Measurements from ENCODE around the gene DAZAP1.

Gene DAZAP1

DNA sequence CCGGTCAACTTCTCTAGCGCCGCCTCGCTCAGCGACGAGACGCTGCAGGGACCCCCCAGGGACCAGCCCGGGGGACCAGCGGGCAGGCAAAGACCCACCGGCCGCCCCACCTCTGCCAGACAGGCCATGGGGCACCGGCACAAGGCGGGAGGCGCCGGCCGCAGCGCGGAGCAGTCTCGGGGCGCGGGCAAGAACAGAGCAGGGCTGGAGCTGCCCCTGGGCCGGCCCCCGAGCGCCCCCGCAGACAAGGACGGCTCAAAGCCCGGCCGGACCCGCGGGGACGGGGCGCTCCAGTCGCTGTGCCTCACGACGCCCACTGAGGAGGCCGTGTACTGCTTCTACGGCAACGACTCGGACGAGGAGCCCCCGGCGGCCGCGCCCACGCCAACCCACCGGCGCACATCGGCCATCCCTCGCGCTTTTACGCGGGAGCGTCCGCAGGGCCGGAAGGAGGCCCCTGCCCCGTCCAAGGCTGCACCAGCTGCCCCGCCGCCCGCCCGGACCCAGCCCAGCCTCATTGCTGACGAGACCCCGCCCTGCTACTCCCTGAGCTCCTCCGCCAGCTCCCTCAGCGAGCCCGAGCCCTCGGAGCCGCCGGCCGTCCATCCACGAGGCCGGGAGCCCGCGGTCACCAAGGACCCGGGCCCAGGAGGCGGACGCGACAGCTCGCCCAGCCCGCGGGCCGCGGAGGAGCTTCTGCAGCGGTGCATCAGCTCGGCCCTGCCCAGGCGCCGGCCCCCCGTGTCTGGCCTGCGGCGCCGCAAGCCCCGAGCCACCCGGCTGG is 60.3 kb downstream of the DAZAP1 start:
- DNase-seq (ENCODE audit: low read depth), result no peak
- no peak overlapping the region for H3K4me3 ChIP-seq (ENCODE audit: control insufficient read depth, low read depth, low read length)
- TF ChIP-seq, protein P1, sequence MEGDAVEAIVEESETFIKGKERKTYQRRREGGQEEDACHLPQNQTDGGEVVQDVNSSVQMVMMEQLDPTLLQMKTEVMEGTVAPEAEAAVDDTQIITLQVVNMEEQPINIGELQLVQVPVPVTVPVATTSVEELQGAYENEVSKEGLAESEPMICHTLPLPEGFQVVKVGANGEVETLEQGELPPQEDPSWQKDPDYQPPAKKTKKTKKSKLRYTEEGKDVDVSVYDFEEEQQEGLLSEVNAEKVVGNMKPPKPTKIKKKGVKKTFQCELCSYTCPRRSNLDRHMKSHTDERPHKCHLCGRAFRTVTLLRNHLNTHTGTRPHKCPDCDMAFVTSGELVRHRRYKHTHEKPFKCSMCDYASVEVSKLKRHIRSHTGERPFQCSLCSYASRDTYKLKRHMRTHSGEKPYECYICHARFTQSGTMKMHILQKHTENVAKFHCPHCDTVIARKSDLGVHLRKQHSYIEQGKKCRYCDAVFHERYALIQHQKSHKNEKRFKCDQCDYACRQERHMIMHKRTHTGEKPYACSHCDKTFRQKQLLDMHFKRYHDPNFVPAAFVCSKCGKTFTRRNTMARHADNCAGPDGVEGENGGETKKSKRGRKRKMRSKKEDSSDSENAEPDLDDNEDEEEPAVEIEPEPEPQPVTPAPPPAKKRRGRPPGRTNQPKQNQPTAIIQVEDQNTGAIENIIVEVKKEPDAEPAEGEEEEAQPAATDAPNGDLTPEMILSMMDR (IDR thresholded peaks at IDR 0.05; ENCODE audit: control insufficient read depth, insufficient read depth, low read depth, low read length, missing control alignments), result no peak

DNA sequence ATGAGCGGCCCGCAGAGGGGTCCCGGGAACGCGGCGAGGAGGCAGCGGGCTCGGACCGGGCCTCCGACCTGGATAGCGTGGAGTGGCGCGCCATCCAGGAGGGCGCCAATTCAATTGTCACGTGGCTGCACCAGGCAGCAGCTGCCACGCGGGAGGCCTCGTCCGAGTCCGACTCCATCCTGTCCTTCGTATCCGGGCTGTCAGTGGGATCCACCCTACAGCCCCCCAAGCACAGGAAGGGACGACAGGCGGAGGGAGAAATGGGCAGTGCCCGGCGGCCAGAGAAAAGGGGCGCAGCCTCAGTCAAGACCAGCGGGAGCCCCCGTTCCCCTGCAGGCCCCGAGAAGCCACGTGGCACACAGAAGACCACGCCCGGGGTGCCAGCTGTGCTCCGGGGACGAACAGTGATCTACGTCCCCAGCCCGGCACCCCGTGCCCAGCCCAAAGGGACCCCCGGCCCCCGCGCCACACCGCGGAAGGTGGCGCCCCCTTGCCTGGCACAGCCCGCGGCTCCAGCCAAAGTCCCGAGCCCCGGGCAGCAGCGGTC is 61.0 kb downstream of the DAZAP1 start:
- TF ChIP-seq, protein P1 (IDR thresholded peaks at IDR 0.05; ENCODE audit: control insufficient read depth, insufficient read depth, low read depth, low read length, missing control alignments), result no peak
- DNase-seq (ENCODE audit: low read depth), result no peak
- peak overlapping the region; percentile 13 for H3K4me3 ChIP-seq (ENCODE audit: control insufficient read depth, low read depth, low read length)

DNA sequence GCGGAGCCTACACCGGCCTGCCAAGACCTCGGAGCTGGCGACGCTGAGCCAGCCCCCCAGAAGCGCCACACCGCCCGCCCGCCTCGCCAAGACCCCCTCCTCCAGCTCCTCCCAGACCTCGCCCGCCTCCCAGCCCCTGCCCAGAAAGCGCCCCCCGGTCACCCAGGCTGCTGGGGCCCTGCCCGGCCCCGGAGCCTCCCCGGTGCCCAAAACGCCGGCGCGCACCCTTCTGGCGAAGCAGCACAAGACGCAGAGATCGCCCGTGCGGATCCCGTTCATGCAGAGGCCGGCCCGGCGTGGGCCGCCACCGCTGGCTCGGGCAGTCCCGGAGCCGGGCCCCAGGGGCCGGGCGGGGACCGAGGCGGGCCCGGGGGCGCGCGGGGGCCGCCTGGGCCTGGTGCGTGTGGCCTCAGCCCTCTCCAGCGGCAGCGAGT is 61.5 kb downstream of the DAZAP1 start:
- TF ChIP-seq, protein P1 (IDR thresholded peaks at IDR 0.05; ENCODE audit: control insufficient read depth, insufficient read depth, low read depth, low read length, missing control alignments), result no peak
- H3K4me3 ChIP-seq (ENCODE audit: control insufficient read depth, low read depth, low read length), result peak overlapping the region; percentile 18
- no peak for DNase-seq (ENCODE audit: low read depth)

DNA sequence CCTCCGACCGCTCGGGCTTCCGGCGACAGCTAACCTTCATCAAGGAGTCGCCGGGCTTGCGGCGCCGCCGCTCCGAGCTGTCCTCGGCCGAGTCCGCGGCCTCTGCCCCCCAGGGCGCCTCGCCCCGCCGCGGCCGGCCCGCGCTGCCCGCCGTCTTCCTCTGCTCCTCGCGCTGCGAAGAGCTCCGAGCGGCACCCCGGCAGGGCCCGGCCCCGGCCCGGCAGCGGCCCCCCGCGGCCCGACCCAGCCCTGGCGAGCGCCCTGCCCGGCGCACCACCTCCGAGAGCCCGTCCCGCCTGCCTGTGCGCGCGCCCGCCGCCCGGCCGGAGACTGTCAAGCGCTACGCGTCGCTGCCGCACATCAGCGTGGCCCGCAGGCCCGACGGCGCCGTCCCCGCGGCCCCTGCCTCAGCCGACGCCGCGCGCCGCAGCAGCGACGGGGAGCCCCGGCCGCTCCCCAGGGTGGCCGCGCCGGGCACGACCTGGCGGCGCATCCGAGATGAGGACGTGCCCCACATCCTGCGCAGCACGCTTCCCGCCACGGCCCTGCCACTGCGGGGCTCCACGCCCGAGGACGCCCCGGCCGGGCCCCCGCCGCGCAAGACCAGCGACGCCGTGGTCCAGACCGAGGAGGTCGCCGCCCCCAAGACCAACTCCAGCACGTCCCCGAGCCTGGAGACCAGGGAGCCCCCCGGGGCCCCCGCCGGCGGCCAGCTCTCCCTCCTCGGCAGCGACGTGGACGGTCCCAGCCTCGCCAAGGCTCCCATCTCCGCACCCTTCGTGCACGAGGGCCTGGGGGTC is 62.1 kb downstream of the DAZAP1 start:
- peak overlapping the region; percentile 40 for H3K4me3 ChIP-seq (ENCODE audit: control insufficient read depth, low read depth, low read length)
- DNase-seq (ENCODE audit: low read depth), result no peak
- TF ChIP-seq, protein P1 (IDR thresholded peaks at IDR 0.05; ENCODE audit: control insufficient read depth, insufficient read depth, low read depth, low read length, missing control alignments), result no peak

DNA sequence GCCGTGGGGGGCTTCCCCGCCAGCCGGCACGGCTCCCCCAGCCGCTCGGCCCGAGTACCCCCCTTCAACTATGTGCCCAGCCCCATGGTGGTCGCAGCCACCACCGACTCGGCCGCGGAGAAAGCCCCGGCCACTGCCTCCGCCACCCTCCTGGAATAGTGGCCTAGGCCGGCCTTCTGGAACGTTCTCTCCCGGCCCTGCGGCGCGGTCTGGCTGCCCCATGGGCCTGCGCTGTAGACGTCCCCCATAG is 62.6 kb downstream of the DAZAP1 start:
- no peak for DNase-seq (ENCODE audit: low read depth)
- peak overlapping the region; percentile 40 for H3K4me3 ChIP-seq (ENCODE audit: control insufficient read depth, low read depth, low read length)
- TF ChIP-seq, protein P1 (IDR thresholded peaks at IDR 0.05; ENCODE audit: control insufficient read depth, insufficient read depth, low read depth, low read length, missing control alignments), result no peak

DNA sequence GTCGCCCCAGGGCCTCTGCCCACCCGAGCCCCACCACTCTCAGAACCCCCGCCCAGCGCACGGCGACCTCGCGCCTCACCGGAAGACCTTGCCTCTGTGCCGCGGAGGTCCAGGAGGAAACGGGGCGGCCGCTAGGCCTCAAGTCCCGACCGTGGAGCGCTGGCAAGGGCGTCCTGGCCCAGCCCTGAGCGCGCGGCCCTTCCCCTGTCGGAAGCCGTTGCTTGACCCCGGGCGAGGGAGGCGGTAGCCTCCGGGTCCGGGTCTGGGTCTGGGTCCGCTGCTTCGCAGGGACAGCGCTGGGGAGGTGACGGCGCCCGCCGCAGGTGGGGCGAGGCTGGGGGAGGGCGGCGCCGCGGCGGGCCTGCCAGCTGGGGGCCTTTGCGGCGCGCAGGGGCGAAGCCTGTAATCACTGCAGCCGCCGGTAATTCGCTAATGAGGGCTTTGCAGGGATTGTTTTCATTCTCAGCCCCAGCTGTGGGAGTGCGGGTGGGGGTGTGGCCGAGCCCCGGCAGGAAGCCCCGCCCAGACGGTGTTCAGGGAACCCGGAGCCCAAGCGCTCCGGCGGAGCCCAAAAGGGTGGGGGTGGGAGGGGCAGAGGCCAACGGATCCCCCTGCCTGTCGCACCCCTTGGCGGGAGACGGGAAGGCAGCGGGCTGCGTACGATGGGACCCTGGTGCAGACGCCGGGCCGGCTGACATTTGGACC is 63.1 kb downstream of the DAZAP1 start:
- TF ChIP-seq, protein P1 (IDR thresholded peaks at IDR 0.05; ENCODE audit: control insufficient read depth, insufficient read depth, low read depth, low read length, missing control alignments), result no peak
- H3K4me3 ChIP-seq (ENCODE audit: control insufficient read depth, low read depth, low read length), result peak overlapping the region; percentile 40
- DNase-seq (ENCODE audit: low read depth), result no peak
